ENCODE results near the gene NUMBL.

DNA sequence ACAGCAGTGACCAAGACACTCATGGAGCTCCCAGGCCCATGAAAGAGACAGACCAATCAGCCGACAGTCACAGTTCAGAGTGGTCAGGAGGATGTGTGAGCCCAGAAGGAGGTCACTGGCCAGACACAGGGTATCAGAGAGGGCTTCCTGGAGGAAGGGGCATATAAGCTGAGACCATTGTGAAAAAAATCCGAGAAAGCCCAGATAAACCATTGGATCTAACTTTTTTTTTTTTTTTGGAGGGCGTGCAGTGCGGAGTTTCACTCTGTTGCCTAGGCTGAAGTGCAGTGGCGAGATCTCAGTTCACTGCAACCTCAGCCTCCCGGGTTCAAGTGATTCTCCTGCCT is 30.7 kb upstream of the NUMBL start:
- TF ChIP-seq TAF1 (IDR thresholded peaks at IDR 0.05; ENCODE audit: borderline replicate concordance, insufficient read depth, low read length) (no peak), SIN3A (IDR thresholded peaks at IDR 0.05; ENCODE audit: borderline replicate concordance, insufficient read depth, low read length) (no peak)
- TF ChIP-seq, protein P1, sequence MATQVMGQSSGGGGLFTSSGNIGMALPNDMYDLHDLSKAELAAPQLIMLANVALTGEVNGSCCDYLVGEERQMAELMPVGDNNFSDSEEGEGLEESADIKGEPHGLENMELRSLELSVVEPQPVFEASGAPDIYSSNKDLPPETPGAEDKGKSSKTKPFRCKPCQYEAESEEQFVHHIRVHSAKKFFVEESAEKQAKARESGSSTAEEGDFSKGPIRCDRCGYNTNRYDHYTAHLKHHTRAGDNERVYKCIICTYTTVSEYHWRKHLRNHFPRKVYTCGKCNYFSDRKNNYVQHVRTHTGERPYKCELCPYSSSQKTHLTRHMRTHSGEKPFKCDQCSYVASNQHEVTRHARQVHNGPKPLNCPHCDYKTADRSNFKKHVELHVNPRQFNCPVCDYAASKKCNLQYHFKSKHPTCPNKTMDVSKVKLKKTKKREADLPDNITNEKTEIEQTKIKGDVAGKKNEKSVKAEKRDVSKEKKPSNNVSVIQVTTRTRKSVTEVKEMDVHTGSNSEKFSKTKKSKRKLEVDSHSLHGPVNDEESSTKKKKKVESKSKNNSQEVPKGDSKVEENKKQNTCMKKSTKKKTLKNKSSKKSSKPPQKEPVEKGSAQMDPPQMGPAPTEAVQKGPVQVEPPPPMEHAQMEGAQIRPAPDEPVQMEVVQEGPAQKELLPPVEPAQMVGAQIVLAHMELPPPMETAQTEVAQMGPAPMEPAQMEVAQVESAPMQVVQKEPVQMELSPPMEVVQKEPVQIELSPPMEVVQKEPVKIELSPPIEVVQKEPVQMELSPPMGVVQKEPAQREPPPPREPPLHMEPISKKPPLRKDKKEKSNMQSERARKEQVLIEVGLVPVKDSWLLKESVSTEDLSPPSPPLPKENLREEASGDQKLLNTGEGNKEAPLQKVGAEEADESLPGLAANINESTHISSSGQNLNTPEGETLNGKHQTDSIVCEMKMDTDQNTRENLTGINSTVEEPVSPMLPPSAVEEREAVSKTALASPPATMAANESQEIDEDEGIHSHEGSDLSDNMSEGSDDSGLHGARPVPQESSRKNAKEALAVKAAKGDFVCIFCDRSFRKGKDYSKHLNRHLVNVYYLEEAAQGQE (IDR thresholded peaks at IDR 0.05; ENCODE audit: insufficient read depth in 1 of 2, low read depth in 2 of 2, low read length in 2 of 2), result no peak
